Astrocyte (in vitro differentiated cells and primary cell): Measurements from ENCODE around the gene MEG3. TPM values are rescaled to one million over a fixed set of nuclear protein-coding genes. Genes with fewer than 3 reads are reported as not detected.

Source experiments
- DNase-seq: peaks from one replicate; pipeline ENCODE4 v3.0.0-alpha.2; 2010; ENCODE audit warnings: low read depth
- FAIRE-seq: peaks from 2 replicates; lab custom pipeline; 2011; peaks lifted over from hg19 to GRCh38; lab: Jason Lieb, UNC
- H2AFZ ChIP-seq: 2 replicates; pipeline ENCODE4 v1.6.0; 2012; ENCODE audit warnings: low read depth, low read length, inconsistent platforms
- H3K27ac ChIP-seq: 2 replicates; pipeline ENCODE4 v1.5.1; 2011; ENCODE audit warnings: low read depth, low read length, inconsistent platforms
- H3K27me3 ChIP-seq: 2 replicates; pipeline ENCODE4 v1.6.0; 2011; ENCODE audit warnings: low read length, inconsistent platforms; ENCODE audit not compliant: insufficient read depth
- H3K36me3 ChIP-seq: 2 replicates; pipeline ENCODE4 v1.5.1; 2011; ENCODE audit warnings: low read length, inconsistent platforms; ENCODE audit not compliant: insufficient read depth
- H3K4me1 ChIP-seq: 2 replicates; pipeline ENCODE4 v1.5.1; 2011; ENCODE audit warnings: low read length, inconsistent platforms; ENCODE audit not compliant: insufficient read depth
- H3K4me2 ChIP-seq: 2 replicates; pipeline ENCODE4 v1.6.0; 2012; ENCODE audit warnings: low read length, inconsistent platforms
- H3K4me3 ChIP-seq: 2 replicates; pipeline ENCODE4 v1.5.1; 2011; ENCODE audit warnings: low read depth, mild to moderate bottlenecking, low read length, inconsistent platforms; ENCODE audit not compliant: insufficient read depth
- H3K79me2 ChIP-seq: 2 replicates; pipeline ENCODE4 v1.6.0; 2012; ENCODE audit warnings: mild to moderate bottlenecking, low read length, inconsistent platforms; ENCODE audit not compliant: insufficient read depth
- H3K9ac ChIP-seq: 2 replicates; pipeline ENCODE4 v1.6.0; 2012; ENCODE audit warnings: mild to moderate bottlenecking, low read length, inconsistent platforms
- H3K9me3 ChIP-seq: 2 replicates; pipeline ENCODE4 v1.5.1; 2012; ENCODE audit warnings: low read depth, mild to moderate bottlenecking, low read length, inconsistent platforms; ENCODE audit not compliant: insufficient read depth
- H4K20me1 ChIP-seq: 2 replicates; pipeline ENCODE4 v1.6.0; 2012; ENCODE audit warnings: low read length, inconsistent platforms; ENCODE audit not compliant: insufficient read depth
- H3K27ac Mint-ChIP-seq: one replicate; pipeline ENCODE4 v1.8.0; 2021; ENCODE audit warnings: mild to moderate bottlenecking, mixed read lengths; ENCODE audit not compliant: unreplicated experiment
- H3K27me3 Mint-ChIP-seq: one replicate; pipeline ENCODE4 v1.8.0; 2021; ENCODE audit warnings: low read depth, mixed read lengths; ENCODE audit not compliant: unreplicated experiment
- H3K36me3 Mint-ChIP-seq: one replicate; pipeline ENCODE4 v1.8.0; 2021; ENCODE audit warnings: low read depth, mixed read lengths; ENCODE audit not compliant: unreplicated experiment
- H3K4me1 Mint-ChIP-seq: one replicate; pipeline ENCODE4 v1.8.0; 2021; ENCODE audit warnings: low read depth, mixed read lengths; ENCODE audit not compliant: unreplicated experiment
- H3K4me3 Mint-ChIP-seq: one replicate; pipeline ENCODE4 v1.8.0; 2021; ENCODE audit warnings: mild to moderate bottlenecking, moderate library complexity, mixed read lengths; ENCODE audit not compliant: unreplicated experiment
- H3K9me3 Mint-ChIP-seq: one replicate; pipeline ENCODE4 v1.8.0; 2021; ENCODE audit warnings: mild to moderate bottlenecking, mixed read lengths; ENCODE audit not compliant: unreplicated experiment
- CTCF ChIP-seq: IDR thresholded peaks from 2 replicates; pipeline ENCODE4 v1.5.1; 2011; ENCODE audit warnings: low read depth, mild to moderate bottlenecking, inconsistent platforms, low read length, moderate library complexity; ENCODE audit not compliant: insufficient read depth
- EZH2 ChIP-seq: IDR thresholded peaks from 2 replicates; pipeline ENCODE4 v1.6.1; 2012; ENCODE audit warnings: mild to moderate bottlenecking, low read length, inconsistent platforms; ENCODE audit not compliant: insufficient read depth
- total RNA-seq: library from RNA; stranded (reverse); gene quantifications from 2 replicates; pipeline ENCODE4 v1.2.1, GENCODE V29; 2021

Gene MEG3
- total RNA-seq, 1 donor from 2014 or later = not detected

GRCh38 chr14:100904307-100905087 lies 78.6 kb downstream of the MEG3 start:
- H3K79me2 ChIP-seq = no peaks in the 10 kb centered on the region
- H3K27ac ChIP-seq = no peak overlapping the region
- H4K20me1 ChIP-seq = peaks cover 85% of the 10 kb centered on the region
- no peak overlapping the region for H3K4me3 ChIP-seq
- H3K9me3 ChIP-seq = no peaks in the 10 kb centered on the region
- TF ChIP-seq EZH2 (peak; percentile 53), CTCF (no peak)
- H3K4me1 Mint-ChIP-seq = peaks cover 16% of the 10 kb centered on the region
- H3K4me2 ChIP-seq = no peak overlapping the region
- no peaks in the 10 kb centered on the region for H3K9me3 Mint-ChIP-seq
- H3K27me3 Mint-ChIP-seq = peaks cover 54% of the 10 kb centered on the region
- FAIRE-seq = no peak
- H3K36me3 ChIP-seq = peaks cover 28% of the 10 kb centered on the region
- no peak overlapping the region for H3K9ac ChIP-seq
- no peak for DNase-seq
- no peak overlapping the region for H2AFZ ChIP-seq
- no peaks in the 10 kb centered on the region for H3K36me3 Mint-ChIP-seq
- peak overlapping the region; percentile 87 for H3K27ac Mint-ChIP-seq
- H3K27me3 ChIP-seq = peaks cover 7% of the 10 kb centered on the region
- H3K4me1 ChIP-seq = no peaks in the 10 kb centered on the region
- H3K4me3 Mint-ChIP-seq = peak overlapping the region; percentile 83

GRCh38 chr14:100905166-100905565 lies 79.2 kb downstream of the MEG3 start:
- no peaks in the 10 kb centered on the region for H3K9me3 ChIP-seq
- no peak overlapping the region for H2AFZ ChIP-seq
- H3K4me1 Mint-ChIP-seq = peaks cover 15% of the 10 kb centered on the region
- TF ChIP-seq EZH2 (no peak), CTCF (no peak)
- DNase-seq (no peak), FAIRE-seq (no peak)
- peaks cover 50% of the 10 kb centered on the region for H3K27me3 Mint-ChIP-seq
- H3K4me3 ChIP-seq = no peak overlapping the region
- H3K27me3 ChIP-seq = peaks cover 7% of the 10 kb centered on the region
- H3K4me1 ChIP-seq = no peaks in the 10 kb centered on the region
- no peak overlapping the region for H3K4me2 ChIP-seq
- no peaks in the 10 kb centered on the region for H3K36me3 Mint-ChIP-seq
- peaks cover 2% of the 10 kb centered on the region for H3K9me3 Mint-ChIP-seq
- no peak overlapping the region for H3K4me3 Mint-ChIP-seq
- no peak overlapping the region for H3K27ac ChIP-seq
- no peak overlapping the region for H3K9ac ChIP-seq
- H3K79me2 ChIP-seq = no peaks in the 10 kb centered on the region
- no peak overlapping the region for H3K27ac Mint-ChIP-seq
- H4K20me1 ChIP-seq = peaks cover 90% of the 10 kb centered on the region
- peaks cover 28% of the 10 kb centered on the region for H3K36me3 ChIP-seq

DNA sequence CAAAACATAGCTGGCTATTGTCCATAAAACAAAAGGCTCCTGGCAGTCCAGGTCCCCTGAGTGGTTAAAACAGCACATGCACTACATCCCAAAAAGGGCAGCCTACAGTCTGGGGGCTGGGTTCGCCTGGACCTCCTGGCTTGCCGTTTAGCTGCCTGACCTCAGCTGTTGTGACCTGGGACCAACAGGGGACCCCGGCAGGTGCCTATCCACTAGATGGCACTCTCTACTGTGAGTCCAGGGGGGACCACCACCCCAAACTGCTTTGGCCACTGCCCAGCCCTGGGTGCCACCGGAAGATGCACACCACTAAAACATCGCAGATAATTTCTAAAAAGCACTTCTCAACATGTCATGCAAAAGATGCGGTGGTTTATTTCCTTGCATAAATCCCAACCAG lies 80.5 kb downstream of the MEG3 start:
- Histone ChIP-seq H3K36me3 (peaks cover 31% of the 10 kb centered on the region), H3K9ac (no peak overlapping the region), H3K79me2 (no peaks in the 10 kb centered on the region), H3K4me3 (no peak overlapping the region), H3K27me3 (peaks cover 5% of the 10 kb centered on the region), H2AFZ (no peak overlapping the region), H4K20me1 (peaks cover 86% of the 10 kb centered on the region), H3K4me1 (peaks cover 5% of the 10 kb centered on the region), H3K4me2 (no peak overlapping the region), H3K27ac (no peak overlapping the region), H3K9me3 (no peaks in the 10 kb centered on the region)
- no peak for FAIRE-seq
- TF ChIP-seq EZH2 = no peak
- no peak for TF ChIP-seq CTCF
- Mint-ChIP-seq H3K9me3 (peaks cover 2% of the 10 kb centered on the region), H3K36me3 (no peaks in the 10 kb centered on the region), H3K27ac (no peak overlapping the region), H3K27me3 (peaks cover 41% of the 10 kb centered on the region), H3K4me1 (peaks cover 9% of the 10 kb centered on the region), H3K4me3 (no peak overlapping the region)
- no peak for DNase-seq
